GM21515 (cell line): ENCODE data around the gene SPIN2A.
"Not testable (repeated sequence)": the region's sequence is repeated elsewhere in the genome, so short reads cannot be mapped to it uniquely, and the experiment has no call there.

Experiments used
- ATAC-seq: cut with Tn5 transposase; IDR thresholded peaks from one replicate; pipeline ENCODE4 v1.9.1; 2021; ENCODE audit not compliant: unreplicated experiment

The SPIN2A gene

GRCh38 chrX:57103489-57103888 is 33.7 kb downstream of the SPIN2A start:
- ATAC-seq: no peak

DNA sequence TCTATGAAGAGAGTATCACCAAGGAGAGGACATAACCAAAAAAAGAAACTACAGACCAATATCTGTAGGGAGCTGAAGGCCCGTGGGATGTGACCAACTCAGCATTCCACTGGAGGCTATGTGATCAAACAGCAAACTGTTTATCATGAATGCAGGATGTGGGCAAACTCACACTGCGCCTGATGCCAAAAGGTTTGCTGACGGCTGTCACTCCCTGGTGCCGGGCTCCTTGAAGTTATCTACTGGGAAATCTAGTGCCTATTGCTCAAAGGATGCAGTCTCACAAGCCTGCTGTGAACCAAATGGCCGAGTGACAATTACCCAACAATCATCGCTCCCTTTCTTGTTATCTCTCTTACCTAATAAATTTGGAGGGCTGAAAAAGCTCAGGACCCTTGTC is 34.3 kb downstream of the SPIN2A start:
- not testable (repeated sequence) for ATAC-seq
